ENCODE data around the gene RNASE3. TPM values are rescaled to one million over a fixed set of nuclear protein-coding genes. Genes with fewer than 3 reads are reported as not detected.

RNASE3 gene
- total and polyA plus RNA-seq, 2 experiments from 2014 or later = not detected

DNA sequence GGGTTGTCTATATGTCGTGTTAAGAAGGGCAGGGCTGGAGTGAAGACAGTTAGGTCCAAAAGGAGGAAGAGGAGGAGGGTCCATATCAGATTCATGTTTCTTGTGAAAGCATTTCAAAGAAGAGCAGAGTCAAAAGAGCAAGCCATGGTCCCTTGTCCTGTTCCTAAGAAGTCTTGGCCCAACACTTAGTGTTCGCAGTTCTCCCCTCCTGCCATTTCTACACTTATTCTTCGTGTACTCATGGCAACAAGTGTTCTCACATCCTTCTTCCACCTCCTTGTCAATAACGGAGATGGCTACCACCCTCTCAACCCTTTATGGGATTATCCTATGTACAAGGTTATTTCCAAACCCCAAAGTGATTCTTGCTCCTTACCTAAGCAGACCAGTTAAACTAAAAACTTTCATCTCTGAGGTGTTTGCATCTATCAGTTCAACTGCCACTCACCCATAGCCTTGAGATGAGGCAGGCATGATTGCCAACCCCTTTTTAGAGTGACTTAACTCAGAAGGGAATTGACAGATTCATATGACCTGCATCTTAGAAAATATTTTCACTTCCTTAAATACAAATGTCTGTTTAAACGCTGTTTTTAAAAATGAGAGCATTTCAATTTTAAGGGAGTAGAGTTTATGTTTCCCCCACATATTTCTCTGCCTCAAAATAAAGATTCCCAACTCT lies 44.3 kb downstream of the RNASE3 start:
- no peaks in the 10 kb centered on the region for H3K4me1 ChIP-seq (ENCODE audit: low read depth)
- TF ChIP-seq, protein P1, sequence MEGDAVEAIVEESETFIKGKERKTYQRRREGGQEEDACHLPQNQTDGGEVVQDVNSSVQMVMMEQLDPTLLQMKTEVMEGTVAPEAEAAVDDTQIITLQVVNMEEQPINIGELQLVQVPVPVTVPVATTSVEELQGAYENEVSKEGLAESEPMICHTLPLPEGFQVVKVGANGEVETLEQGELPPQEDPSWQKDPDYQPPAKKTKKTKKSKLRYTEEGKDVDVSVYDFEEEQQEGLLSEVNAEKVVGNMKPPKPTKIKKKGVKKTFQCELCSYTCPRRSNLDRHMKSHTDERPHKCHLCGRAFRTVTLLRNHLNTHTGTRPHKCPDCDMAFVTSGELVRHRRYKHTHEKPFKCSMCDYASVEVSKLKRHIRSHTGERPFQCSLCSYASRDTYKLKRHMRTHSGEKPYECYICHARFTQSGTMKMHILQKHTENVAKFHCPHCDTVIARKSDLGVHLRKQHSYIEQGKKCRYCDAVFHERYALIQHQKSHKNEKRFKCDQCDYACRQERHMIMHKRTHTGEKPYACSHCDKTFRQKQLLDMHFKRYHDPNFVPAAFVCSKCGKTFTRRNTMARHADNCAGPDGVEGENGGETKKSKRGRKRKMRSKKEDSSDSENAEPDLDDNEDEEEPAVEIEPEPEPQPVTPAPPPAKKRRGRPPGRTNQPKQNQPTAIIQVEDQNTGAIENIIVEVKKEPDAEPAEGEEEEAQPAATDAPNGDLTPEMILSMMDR (IDR thresholded peaks at IDR 0.05; ENCODE audit: low read depth, low read length) = no peak
- H3K36me3 ChIP-seq = no peaks in the 10 kb centered on the region
- no peak for DNase-seq (ENCODE audit: low read depth in 1 of 2, low spot score in 1 of 2)
- no peak overlapping the region for H3K4me3 ChIP-seq
- no peaks in the 10 kb centered on the region for H3K9me3 ChIP-seq (ENCODE audit: low read depth)
- H3K27ac ChIP-seq = no peak overlapping the region
- no peaks in the 10 kb centered on the region for H3K27me3 ChIP-seq

Other genes with a start within 250 kb of the RNASE3 start
- not detected in 2 replicates for gene OR6S1, start 249.7 kb upstream of the RNASE3 start, total RNA-seq
- not detected in 2 replicates for gene OR6S1, start 249.7 kb upstream of the RNASE3 start, polyA plus RNA-seq
- gene RNASE4, start 206.8 kb upstream of the RNASE3 start, total RNA-seq = 9.1 and 9.6 TPM in 2 replicates
- gene RNASE4, start 206.8 kb upstream of the RNASE3 start, polyA plus RNA-seq = 7.2 and 12.4 TPM in 2 replicates
- 0.83 and 3.8 TPM in 2 replicates for gene ANG, start 202.6 kb upstream of the RNASE3 start, total RNA-seq
- 2.1 and 2.7 TPM in 2 replicates for gene ANG, start 202.6 kb upstream of the RNASE3 start, polyA plus RNA-seq
- gene EDDM3A, start 145.5 kb upstream of the RNASE3 start, total RNA-seq = not detected in 2 replicates
- gene EDDM3A, start 145.5 kb upstream of the RNASE3 start, polyA plus RNA-seq = 0.15 and 0.25 TPM in 2 replicates
- gene EDDM3B, start 123.0 kb upstream of the RNASE3 start, total RNA-seq = 1.8 TPM in 1 of 2 replicates, not detected in the other
- 0.26 and 5.2 TPM in 2 replicates for gene EDDM3B, start 123.0 kb upstream of the RNASE3 start, polyA plus RNA-seq
- not detected in 2 replicates for gene RNASE6, start 110.1 kb upstream of the RNASE3 start, total RNA-seq
- gene RNASE6, start 110.1 kb upstream of the RNASE3 start, polyA plus RNA-seq = 0.60 TPM in 1 of 2 replicates, not detected in the other
- 1.3 and 3.6 TPM in 2 replicates for gene RNASE1, start 88.5 kb upstream of the RNASE3 start, total RNA-seq
- gene RNASE1, start 88.5 kb upstream of the RNASE3 start, polyA plus RNA-seq = 2.5 and 5.7 TPM in 2 replicates
- gene RNASE2, start 64.1 kb downstream of the RNASE3 start, total RNA-seq = not detected in 2 replicates
- gene RNASE2, start 64.1 kb downstream of the RNASE3 start, polyA plus RNA-seq = not detected in 2 replicates
- 152 and 172 TPM in 2 replicates for gene METTL17, start 98.6 kb downstream of the RNASE3 start, total RNA-seq
- gene METTL17, start 98.6 kb downstream of the RNASE3 start, polyA plus RNA-seq = 122 and 127 TPM in 2 replicates
- gene SLC39A2, start 107.9 kb downstream of the RNASE3 start, total RNA-seq = 0.14 TPM in 1 of 2 replicates, not detected in the other
- not detected in 2 replicates for gene SLC39A2, start 107.9 kb downstream of the RNASE3 start, polyA plus RNA-seq
- 218 and 234 TPM in 2 replicates for gene NDRG2, start 133.7 kb downstream of the RNASE3 start, total RNA-seq
- 386 and 423 TPM in 2 replicates for gene NDRG2, start 133.7 kb downstream of the RNASE3 start, polyA plus RNA-seq
- 0.92 TPM in 1 of 2 replicates, not detected in the other for gene TPPP2, start 138.8 kb downstream of the RNASE3 start, total RNA-seq
- gene TPPP2, start 138.8 kb downstream of the RNASE3 start, polyA plus RNA-seq = 0.39 and 1.9 TPM in 2 replicates
- not detected in 2 replicates for gene RNASE13, start 143.4 kb downstream of the RNASE3 start, total RNA-seq
- gene RNASE13, start 143.4 kb downstream of the RNASE3 start, polyA plus RNA-seq = 0.84 TPM in 1 of 2 replicates, not detected in the other
- gene RNASE7, start 151.0 kb downstream of the RNASE3 start, total RNA-seq = not detected in 2 replicates
- not detected in 2 replicates for gene RNASE7, start 151.0 kb downstream of the RNASE3 start, polyA plus RNA-seq
- not detected in 2 replicates for gene RNASE8, start 166.4 kb downstream of the RNASE3 start, total RNA-seq
- not detected in 2 replicates for gene RNASE8, start 166.4 kb downstream of the RNASE3 start, polyA plus RNA-seq
- 32.9 and 41.7 TPM in 2 replicates for gene ARHGEF40, start 178.9 kb downstream of the RNASE3 start, total RNA-seq
- 26.4 and 31.6 TPM in 2 replicates for gene ARHGEF40, start 178.9 kb downstream of the RNASE3 start, polyA plus RNA-seq
- gene ZNF219, start 207.3 kb downstream of the RNASE3 start, total RNA-seq = 143 and 154 TPM in 2 replicates
- 49.5 and 77.0 TPM in 2 replicates for gene ZNF219, start 207.3 kb downstream of the RNASE3 start, polyA plus RNA-seq
- 0.46 and 1.2 TPM in 2 replicates for gene TMEM253, start 209.7 kb downstream of the RNASE3 start, total RNA-seq
- gene TMEM253, start 209.7 kb downstream of the RNASE3 start, polyA plus RNA-seq = 1.3 and 2.4 TPM in 2 replicates